NB4 (cell line): Measurements from ENCODE around the gene PPIF.

Experiments
- DNase-seq: peaks from one replicate; pipeline ENCODE4 v3.0.0; 2010; ENCODE audit warnings: low read depth
- H3K4me3 ChIP-seq: one replicate; pipeline ENCODE4 v1.5.1; 2011; ENCODE audit warnings: mild to moderate bottlenecking, low read depth, low read length, moderate library complexity
- MYC ChIP-seq: IDR thresholded peaks from 2 replicates; pipeline ENCODE4 v1.6.1; 2011; ENCODE audit warnings: low read depth, low read length
- POLR2A ChIP-seq: IDR thresholded peaks from 2 replicates; pipeline ENCODE4 v1.6.1; 2011; ENCODE audit warnings: mild to moderate bottlenecking; ENCODE audit not compliant: insufficient read length; ENCODE audit errors: extremely low read depth
- TF ChIP-seq, protein P1 (sequence below): IDR thresholded peaks from 2 replicates; pipeline ENCODE4 v1.6.1; 2011; ENCODE audit warnings: low read depth, low read length
- TF ChIP-seq, protein P2 (sequence below): IDR thresholded peaks from one replicate; pipeline ENCODE4 v1.5.1; 2012; ENCODE audit warnings: low read depth, low read length

PPIF gene

DNA sequence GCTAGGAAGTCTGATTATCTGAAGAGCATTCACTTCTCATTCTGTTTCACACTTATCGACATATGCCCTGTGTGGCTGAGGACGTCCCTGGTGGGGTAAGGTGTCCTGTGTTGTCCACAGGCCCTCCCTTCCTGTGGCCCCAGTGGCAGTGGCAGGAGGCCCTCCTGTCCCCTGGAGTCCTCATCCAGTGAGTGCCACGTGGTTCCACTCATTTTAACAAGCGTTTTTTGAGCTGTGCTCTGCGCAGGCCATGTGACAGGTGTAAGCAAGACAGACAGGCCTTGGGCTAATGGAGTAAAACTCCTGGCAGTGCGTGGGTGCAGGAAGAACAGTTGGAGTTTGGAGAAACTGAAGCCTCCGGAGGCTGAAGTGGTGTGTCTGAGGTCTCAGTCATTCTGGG is 39.3 kb upstream of the PPIF start:
- no peak for DNase-seq
- no peak overlapping the region for H3K4me3 ChIP-seq
- TF ChIP-seq, protein P1, sequence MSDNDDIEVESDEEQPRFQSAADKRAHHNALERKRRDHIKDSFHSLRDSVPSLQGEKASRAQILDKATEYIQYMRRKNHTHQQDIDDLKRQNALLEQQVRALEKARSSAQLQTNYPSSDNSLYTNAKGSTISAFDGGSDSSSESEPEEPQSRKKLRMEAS: no peak
- TF ChIP-seq, protein P2, sequence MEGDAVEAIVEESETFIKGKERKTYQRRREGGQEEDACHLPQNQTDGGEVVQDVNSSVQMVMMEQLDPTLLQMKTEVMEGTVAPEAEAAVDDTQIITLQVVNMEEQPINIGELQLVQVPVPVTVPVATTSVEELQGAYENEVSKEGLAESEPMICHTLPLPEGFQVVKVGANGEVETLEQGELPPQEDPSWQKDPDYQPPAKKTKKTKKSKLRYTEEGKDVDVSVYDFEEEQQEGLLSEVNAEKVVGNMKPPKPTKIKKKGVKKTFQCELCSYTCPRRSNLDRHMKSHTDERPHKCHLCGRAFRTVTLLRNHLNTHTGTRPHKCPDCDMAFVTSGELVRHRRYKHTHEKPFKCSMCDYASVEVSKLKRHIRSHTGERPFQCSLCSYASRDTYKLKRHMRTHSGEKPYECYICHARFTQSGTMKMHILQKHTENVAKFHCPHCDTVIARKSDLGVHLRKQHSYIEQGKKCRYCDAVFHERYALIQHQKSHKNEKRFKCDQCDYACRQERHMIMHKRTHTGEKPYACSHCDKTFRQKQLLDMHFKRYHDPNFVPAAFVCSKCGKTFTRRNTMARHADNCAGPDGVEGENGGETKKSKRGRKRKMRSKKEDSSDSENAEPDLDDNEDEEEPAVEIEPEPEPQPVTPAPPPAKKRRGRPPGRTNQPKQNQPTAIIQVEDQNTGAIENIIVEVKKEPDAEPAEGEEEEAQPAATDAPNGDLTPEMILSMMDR: no peak
- TF ChIP-seq MYC (no peak), POLR2A (no peak)

DNA sequence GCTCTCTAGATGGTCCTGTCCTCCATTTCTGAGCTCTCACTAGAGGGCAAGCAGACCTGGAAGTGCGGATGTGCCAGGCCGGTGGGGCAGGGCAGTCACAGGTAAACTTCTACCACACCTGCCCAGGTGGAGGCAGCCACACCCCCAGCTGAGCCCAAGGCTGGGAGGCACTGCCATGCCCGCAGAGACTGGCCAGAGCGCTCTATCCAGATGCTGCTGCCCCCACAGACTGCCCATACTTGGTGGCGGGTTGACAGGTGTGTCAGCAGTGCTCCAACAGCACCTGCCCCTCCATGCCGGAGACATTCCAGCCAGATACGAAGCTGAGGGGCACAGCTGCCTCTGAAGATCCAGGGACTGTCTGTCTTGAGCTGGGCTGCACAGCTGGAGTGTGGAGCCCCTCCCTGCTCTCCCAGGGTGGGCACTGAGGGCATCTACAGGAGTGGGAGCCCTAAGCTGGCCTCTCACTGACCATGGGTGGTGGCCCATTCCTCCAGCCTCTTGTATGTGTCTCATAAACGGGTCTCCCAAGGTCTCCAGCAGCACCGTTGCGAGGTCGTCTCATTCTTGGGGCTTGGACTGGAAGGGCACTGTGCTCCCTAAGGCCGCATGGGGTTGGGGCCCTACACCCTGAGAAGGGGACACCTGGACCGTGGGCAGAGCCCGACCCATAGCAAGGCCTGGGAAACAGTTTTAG is 38.2 kb upstream of the PPIF start:
- no peak overlapping the region for H3K4me3 ChIP-seq
- no peak for TF ChIP-seq POLR2A
- TF ChIP-seq MYC: no peak
- TF ChIP-seq, protein P1: no peak
- TF ChIP-seq, protein P2: no peak
- no peak for DNase-seq

DNA sequence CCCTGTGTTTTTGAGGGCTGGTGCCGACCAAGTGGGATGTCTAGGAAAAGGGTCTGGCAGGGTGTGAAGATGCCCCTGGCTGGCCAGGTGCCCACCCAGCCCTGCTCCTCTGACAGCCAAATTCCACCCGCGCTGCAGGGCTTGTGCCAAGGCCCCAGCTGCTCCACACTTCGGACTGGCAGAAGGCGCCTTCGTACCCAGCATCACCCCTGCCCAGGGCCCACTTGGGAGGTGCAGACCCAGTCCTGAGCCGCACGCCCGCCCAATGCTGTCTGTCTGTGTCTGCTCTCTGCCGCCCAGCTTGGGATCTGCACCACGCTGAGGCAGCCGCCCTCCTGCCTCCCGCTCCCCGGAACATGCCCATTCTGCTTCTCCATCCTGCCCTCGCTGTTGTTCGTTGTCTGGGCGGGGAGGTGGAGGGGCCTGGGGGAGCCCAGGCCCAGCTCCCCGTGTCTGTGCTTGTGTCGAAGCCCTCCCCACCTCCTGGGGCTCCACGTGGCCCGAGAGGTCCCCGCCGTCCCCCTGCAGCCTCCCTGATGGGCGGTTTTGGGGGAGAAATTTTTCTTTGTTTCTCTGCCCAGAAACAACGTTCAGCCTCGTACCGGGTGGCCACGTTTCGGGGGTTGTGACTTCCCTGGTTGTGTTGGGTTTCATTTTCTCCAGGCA is 36.9 kb upstream of the PPIF start:
- DNase-seq: no peak
- H3K4me3 ChIP-seq: no peak overlapping the region
- TF ChIP-seq, protein P1: no peak
- no peak for TF ChIP-seq MYC
- TF ChIP-seq, protein P2: no peak

DNA sequence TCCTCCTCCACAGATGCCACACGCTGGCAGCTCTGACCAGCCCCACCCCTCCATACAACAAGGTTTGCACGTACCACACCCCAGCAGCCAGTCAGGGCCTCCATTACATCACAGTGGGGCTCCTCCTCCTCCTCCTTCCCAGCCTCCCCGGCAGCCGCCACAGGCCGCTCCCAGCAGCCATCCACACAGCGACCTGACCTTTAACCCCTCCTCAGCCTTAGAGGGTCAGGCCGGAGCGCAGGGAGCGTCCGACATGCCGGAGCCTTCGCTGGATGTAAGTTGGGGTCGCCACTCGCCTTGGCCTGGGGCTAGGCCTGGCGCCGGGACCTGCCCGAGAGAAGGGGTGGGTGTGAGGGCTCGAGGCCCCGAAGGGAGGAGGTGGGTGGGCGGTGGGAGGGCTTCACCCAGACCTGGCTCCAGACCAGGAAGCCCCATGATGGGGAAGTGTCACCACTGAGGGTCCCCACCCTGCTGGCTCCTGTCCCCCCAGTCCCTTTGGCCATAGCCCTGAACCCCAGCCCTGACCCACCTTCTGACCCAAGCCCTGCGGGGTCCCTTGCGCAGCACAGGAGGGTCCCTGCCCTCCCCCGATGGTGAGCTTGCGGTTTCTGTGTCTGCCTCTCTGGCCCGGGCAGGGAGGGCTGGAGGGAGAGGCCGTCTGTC is 36.2 kb upstream of the PPIF start:
- no peak for DNase-seq
- TF ChIP-seq, protein P1: no peak
- TF ChIP-seq MYC: no peak
- TF ChIP-seq POLR2A: no peak
- TF ChIP-seq, protein P2: no peak
- no peak overlapping the region for H3K4me3 ChIP-seq

DNA sequence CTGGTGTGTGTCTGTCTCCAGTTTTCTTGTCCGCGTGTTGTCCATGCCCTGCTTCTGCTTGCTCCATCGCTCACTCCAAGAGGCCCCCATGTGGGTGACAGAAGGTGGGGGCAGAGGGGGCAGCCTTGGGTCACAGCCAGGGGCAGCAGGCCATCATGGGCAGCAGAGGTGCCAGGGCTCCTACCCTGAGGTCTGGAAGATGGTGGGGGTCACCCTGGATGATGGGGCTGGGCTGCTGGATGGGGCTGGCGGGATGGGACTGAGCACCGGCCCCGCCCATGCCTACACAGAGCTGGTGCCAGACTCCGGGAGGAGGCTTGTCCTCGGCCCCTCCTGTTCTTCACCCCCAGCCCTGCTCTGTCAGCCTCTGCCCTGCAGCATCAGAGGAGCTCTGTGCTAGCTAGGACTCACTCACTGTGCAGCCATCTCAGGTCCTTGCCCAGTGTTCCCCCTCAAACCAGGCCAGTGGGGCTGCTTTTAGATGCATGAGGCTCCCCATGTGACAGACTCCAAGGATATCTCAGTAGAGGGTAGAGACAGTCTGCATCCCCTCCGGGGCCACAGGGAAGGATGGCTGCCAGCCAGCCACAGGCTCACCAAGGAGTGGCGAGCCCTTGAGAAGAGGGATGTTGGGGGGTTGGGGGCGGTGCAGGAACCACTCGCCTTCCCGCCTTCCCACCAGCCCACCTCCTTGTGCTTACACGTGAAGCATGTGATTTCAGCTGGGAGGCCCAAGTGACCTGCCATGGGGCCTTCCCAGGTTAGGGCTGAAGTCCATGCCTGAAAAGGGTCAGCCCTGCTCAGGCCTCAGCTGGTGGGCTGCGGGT is 35.5 kb upstream of the PPIF start:
- TF ChIP-seq, protein P2: no peak
- TF ChIP-seq, protein P1: no peak
- DNase-seq: no peak
- H3K4me3 ChIP-seq: no peak overlapping the region
